GM12891 (cell line): ENCODE data around the gene NAA10.
A peak's percentile ranks its signal among the peaks of the same experiment; 100 is the strongest.

ENCODE experiments used
- DNase-seq: peaks from one replicate; pipeline ENCODE4 v3.0.0; 2011; ENCODE audit warnings: low spot score; ENCODE audit not compliant: insufficient read length
- FAIRE-seq: peaks from 2 replicates; lab custom pipeline; 2011; peaks lifted over from hg19 to GRCh38; lab: Jason Lieb, UNC
- PAX5 ChIP-seq: IDR thresholded peaks from 2 replicates; pipeline ENCODE4 v1.6.1; 2011; ENCODE audit warnings: low read length, moderate library complexity, mild to moderate bottlenecking; ENCODE audit not compliant: insufficient read depth, severe bottlenecking
- POLR2A ChIP-seq: IDR thresholded peaks from 2 replicates; pipeline ENCODE4 v1.6.1; 2011; ENCODE audit warnings: low read depth, low read length, control low read depth
- POLR2AphosphoS5 ChIP-seq: IDR thresholded peaks from 2 replicates; pipeline ENCODE4 v1.6.1; 2011; ENCODE audit warnings: low read depth, low read length, control low read depth
- POU2F2 ChIP-seq: IDR thresholded peaks from 2 replicates; pipeline ENCODE4 v1.6.1; 2011; ENCODE audit warnings: low read depth, mild to moderate bottlenecking, control low read depth, low read length, moderate library complexity
- SPI1 ChIP-seq: IDR thresholded peaks from 2 replicates; pipeline ENCODE4 v1.6.1; 2011; ENCODE audit warnings: low read depth, low read length, control low read depth
- TAF1 ChIP-seq: IDR thresholded peaks from 2 replicates; pipeline ENCODE4 v1.6.1; 2011; ENCODE audit warnings: low read depth, low read length, control low read depth

The NAA10 gene

GRCh38 chrX:153924149-153924861 is 10.5 kb downstream of the NAA10 start:
- peak; percentile 98 for FAIRE-seq
- no peak for TF ChIP-seq POU2F2
- peak; percentile 33 for TF ChIP-seq SPI1
- no peak for TF ChIP-seq PAX5
- DNase-seq = no peak

- DNase-seq = no peak
- FAIRE-seq = peak; percentile 94
- no peak for TF ChIP-seq TAF1
- no peak for TF ChIP-seq PAX5
- no peak for TF ChIP-seq SPI1
- no peak for TF ChIP-seq POU2F2
- no peak for TF ChIP-seq POLR2A
- TF ChIP-seq POLR2AphosphoS5 = no peak
These were observed 11.6 kb downstream of the NAA10 start for GRCh38 chrX:153922932-153923857.

DNA sequence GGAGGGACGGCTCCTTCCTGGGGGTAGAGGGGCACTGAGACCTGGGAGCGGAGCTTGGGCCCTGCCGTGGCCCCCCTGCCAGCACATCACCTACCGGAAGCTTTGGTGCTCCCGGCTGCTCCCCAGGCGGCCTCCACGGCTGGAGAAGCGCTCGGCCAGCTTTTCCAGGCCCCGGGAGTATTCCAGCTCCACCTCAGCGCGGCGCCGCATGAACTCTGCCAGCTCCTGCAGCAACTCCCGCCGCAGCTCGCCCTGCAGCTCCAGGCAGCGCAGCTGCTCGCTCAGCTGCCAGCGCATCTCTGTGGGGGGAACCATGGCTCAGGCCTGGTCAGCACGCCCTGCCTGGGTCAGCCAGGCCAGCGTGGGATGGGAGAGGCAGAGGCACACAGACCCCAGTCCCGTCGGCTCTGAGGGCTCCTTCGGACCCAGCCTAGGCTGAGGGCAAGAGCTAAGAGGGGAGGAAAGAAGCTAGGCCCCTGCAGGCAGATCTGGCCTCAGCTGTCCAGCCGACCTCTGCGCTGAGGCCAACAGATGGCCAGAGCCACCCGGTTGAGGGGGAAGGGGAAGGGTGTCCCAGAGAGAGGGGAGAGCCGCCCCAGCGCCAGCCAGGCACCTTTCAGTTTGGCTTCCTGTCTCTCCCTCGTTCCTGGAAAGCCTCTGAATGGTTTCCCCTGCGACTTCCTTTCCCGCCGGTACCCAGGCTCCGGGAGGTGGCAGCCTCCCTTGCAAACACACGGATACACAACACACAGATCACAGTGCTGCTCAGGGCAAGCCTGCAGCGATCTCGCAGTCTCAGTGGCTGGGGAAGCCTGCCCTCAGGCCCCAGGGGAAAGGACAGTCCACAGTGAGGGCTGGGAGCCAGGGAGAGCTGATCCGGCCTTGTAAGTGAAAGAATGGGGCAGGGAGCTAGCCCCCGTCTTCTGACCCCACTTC is 13.1 kb downstream of the NAA10 start:
- FAIRE-seq = peak; percentile 13
- TF ChIP-seq POLR2AphosphoS5 = no peak
- TF ChIP-seq POU2F2 = no peak
- TF ChIP-seq POLR2A = no peak
- no peak for TF ChIP-seq SPI1
- TF ChIP-seq TAF1 = no peak
- no peak for TF ChIP-seq PAX5
- DNase-seq = no peak

DNA sequence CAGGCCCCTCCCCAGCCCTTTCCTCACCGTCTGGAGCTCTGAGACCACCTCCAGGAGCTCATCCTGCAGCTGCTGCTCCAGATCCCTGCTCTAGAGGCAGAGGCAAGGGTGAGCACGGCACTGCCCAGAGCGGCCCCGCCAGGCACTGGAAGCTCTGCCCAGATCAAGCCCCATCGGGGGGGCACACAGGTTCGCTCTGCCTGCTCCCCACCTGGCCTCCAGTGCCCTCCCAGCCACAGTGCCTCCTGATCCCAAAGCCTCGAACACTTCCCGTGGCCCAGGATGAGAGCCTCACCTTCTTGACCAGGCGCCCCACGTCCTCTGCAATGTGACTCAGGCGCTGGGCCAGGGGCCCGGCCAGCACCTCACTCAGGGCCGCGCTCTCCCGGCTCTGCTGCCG is 13.8 kb downstream of the NAA10 start:
- no peak for FAIRE-seq
- TF ChIP-seq SPI1 = no peak
- TF ChIP-seq POLR2AphosphoS5 = no peak
- no peak for TF ChIP-seq PAX5
- TF ChIP-seq POU2F2 = no peak
- TF ChIP-seq TAF1 = no peak
- TF ChIP-seq POLR2A = no peak
- DNase-seq = no peak

GRCh38 chrX:153920546-153920945 is 14.3 kb downstream of the NAA10 start:
- DNase-seq (no peak), FAIRE-seq (no peak)
- TF ChIP-seq POU2F2 (no peak), POLR2AphosphoS5 (no peak), TAF1 (no peak), PAX5 (no peak), POLR2A (no peak), SPI1 (no peak)

DNA sequence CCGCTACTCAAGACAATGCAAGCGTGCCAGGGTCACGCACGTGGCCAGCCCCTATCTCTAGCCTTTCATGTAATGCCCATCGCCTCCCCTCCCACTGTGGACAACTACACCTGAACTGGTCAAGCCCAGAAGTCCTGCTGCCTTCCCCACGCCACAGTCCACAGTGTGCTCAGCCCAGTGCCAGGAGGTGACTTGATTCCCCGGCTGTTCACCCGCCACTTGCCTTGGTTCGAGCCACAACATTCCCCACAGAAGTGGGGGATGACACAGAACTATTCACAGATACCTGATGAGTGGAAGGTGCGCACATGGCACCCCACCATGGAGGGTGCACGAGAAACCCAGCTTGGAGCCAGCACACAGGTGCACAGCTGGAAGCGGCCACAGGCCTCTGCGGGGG is 15.6 kb downstream of the NAA10 start:
- DNase-seq = no peak
- TF ChIP-seq PAX5 = no peak
- no peak for TF ChIP-seq POU2F2
- no peak for TF ChIP-seq POLR2A
- no peak for TF ChIP-seq SPI1
- TF ChIP-seq TAF1 = no peak
- TF ChIP-seq POLR2AphosphoS5 = no peak
- FAIRE-seq = no peak

DNA sequence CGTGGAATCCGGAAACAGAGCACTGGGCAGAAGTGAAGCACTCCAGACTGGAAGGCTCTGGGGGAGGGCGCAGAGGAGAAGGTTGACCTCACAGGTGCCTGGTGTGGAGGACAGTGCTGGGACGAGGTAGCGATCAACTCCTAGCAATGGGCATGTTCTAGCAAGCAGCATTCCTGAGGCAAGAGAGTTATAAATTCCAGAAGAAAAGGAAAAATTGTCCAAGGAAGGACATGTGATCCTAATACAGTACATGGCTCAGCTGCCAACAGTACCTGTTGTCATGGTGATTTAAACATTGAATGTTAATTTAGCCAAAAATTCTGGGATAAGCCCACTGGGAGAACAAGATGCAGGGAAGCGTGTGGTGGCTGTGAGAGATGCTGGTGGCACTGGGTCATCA is 17.0 kb downstream of the NAA10 start:
- TF ChIP-seq POLR2A (no peak), TAF1 (no peak), SPI1 (no peak), POLR2AphosphoS5 (no peak), POU2F2 (no peak), PAX5 (no peak)
- FAIRE-seq = no peak
- no peak for DNase-seq

- no peak for TF ChIP-seq POLR2A
- TF ChIP-seq POLR2AphosphoS5 = no peak
- TF ChIP-seq PAX5 = no peak
- TF ChIP-seq SPI1 = no peak
- TF ChIP-seq TAF1 = no peak
- TF ChIP-seq POU2F2 = no peak
- DNase-seq (no peak), FAIRE-seq (no peak)
These were observed 21.1 kb downstream of the NAA10 start for GRCh38 chrX:153913701-153914100.

DNA sequence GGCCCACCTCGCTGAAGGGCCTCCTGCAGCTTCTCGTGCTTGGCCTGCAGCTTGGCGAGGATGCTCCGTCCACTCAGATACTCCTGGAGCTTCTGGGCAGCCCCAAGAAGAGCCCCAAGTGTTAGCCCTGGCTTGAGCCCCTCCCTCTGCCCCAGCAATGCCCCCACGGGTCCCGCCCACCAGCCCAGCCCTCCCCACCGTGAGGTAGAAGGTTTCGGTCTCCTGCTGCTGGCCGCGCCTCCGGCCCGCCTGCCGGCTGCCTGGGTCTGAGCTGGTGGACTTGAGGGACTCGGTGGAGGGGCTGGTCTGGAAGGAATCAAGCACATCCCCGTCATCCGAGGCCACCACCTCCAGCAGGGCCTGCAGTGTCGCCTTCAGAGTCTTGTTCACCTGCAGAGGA is 21.6 kb downstream of the NAA10 start:
- TF ChIP-seq POLR2A (no peak), POLR2AphosphoS5 (no peak), TAF1 (no peak), PAX5 (no peak), POU2F2 (no peak), SPI1 (no peak)
- DNase-seq (no peak), FAIRE-seq (no peak)

GRCh38 chrX:153911798-153912197 is 23.0 kb downstream of the NAA10 start:
- FAIRE-seq = no peak
- TF ChIP-seq SPI1 (no peak), PAX5 (no peak), POLR2A (no peak)
- DNase-seq = no peak
